HFFc6 (cell line): ENCODE results near the gene CLPTM1. TPM values are rescaled to one million over a fixed set of nuclear protein-coding genes. Genes with fewer than 3 reads are reported as not detected.

Experiments
- DNase-seq: peaks from one replicate; pipeline ENCODE4 v3.0.0-alpha.2; 2018
- H3K27ac Mint-ChIP-seq: 2 replicates; pipeline ENCODE4 v1.8.0; 2020; ENCODE audit warnings: mild to moderate bottlenecking, mixed read lengths
- H3K27me3 Mint-ChIP-seq: 2 replicates; pipeline ENCODE4 v1.8.0; 2021; ENCODE audit warnings: mild to moderate bottlenecking, moderate library complexity, mixed read lengths; ENCODE audit not compliant: insufficient read depth
- H3K36me3 Mint-ChIP-seq: 2 replicates; pipeline ENCODE4 v1.8.0; 2021; ENCODE audit warnings: low read depth, mixed read lengths
- H3K4me1 Mint-ChIP-seq: 2 replicates; pipeline ENCODE4 v1.8.0; 2020; ENCODE audit warnings: low read depth, mixed read lengths
- H3K4me3 Mint-ChIP-seq: 2 replicates; pipeline ENCODE4 v1.8.0; 2020; ENCODE audit warnings: mild to moderate bottlenecking, moderate library complexity, mixed read lengths
- H3K9me3 Mint-ChIP-seq: 2 replicates; pipeline ENCODE4 v1.8.0; 2020; ENCODE audit warnings: mild to moderate bottlenecking, mixed read lengths
- CTCF ChIP-seq: fragments of 200-600 bp; sonication (generic); IDR thresholded peaks from 2 replicates; pipeline ENCODE4 v1.5.0; 2021; ENCODE audit warnings: antibody characterized with exemption, mild to moderate bottlenecking
- total RNA-seq, 6 experiments: library from RNA; stranded (reverse); fragmentation: NEBNext Ultra II Directional; extraction: Animal tissue kit (Norgen Biotek cat#: 25700); gene quantifications; 2 replicates in 1 of 6; 3 replicates in 5 of 6; pipeline ENCODE4 v1.2.3, GENCODE V29; 2021

Gene CLPTM1
- total RNA-seq, 6 experiments from 2014 or later = 160 to 184 (median 172) TPM

DNA sequence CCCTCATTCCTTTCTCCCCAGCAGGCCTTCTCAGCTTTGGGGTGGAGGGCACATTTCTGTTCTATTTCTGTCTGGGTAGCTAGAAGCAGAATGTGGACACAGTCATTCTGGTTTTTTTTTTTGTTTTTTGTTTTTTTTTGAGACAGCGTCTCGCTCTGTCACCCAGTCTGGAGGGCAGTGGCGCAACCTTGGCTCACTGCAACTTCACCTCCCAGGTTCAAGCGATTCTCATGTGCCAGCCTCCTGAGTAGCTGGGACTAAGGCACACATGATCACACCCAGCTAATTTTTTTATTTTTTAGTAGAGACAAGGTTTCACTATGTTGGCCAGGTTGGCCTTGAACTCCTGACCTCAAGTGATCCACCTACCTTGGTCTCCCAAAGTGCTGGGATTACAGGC is 20.3 kb downstream of the CLPTM1 start:
- Mint-ChIP-seq H3K4me1 (no peaks in the 10 kb centered on the region), H3K27ac (no peak overlapping the region), H3K4me3 (no peak overlapping the region), H3K36me3 (peaks cover 4% of the 10 kb centered on the region), H3K9me3 (no peaks in the 10 kb centered on the region), H3K27me3 (no peaks in the 10 kb centered on the region)
- no peak for TF ChIP-seq CTCF
- no peak for DNase-seq

DNA sequence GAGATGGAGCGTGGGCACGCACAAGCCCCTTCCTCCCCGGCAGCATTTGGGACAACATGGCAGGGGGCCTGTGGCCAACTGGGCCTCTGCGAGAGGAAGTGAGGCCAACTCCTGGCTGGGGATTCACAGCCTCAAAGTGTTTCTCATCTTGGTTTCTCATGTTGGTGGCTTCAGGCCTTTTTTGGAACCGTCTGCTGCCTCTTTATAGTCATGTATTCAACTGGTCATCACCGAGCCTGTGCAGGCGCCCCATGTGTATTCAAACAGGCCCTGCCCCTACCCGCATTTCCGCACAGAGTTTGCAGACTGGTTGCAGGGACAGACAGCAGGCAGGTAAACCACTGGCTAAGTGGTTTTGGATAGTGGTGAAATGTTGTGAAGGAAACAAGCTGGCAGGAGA is 28.8 kb downstream of the CLPTM1 start:
- peaks cover 2% of the 10 kb centered on the region; the same call in 1 of the 2 replicates for H3K27me3 Mint-ChIP-seq
- H3K27ac Mint-ChIP-seq = no peak overlapping the region
- no peaks in the 10 kb centered on the region; the same call in 1 of the 2 replicates for H3K36me3 Mint-ChIP-seq
- H3K4me1 Mint-ChIP-seq = no peaks in the 10 kb centered on the region
- H3K4me3 Mint-ChIP-seq = no peak overlapping the region
- no peak for TF ChIP-seq CTCF
- DNase-seq = no peak
- H3K9me3 Mint-ChIP-seq = no peaks in the 10 kb centered on the region

- H3K4me3 Mint-ChIP-seq = no peak overlapping the region
- no peaks in the 10 kb centered on the region for H3K9me3 Mint-ChIP-seq
- H3K27me3 Mint-ChIP-seq = peaks cover 2% of the 10 kb centered on the region; the same call in 1 of the 2 replicates
- H3K4me1 Mint-ChIP-seq = no peaks in the 10 kb centered on the region
- no peak for DNase-seq
- no peaks in the 10 kb centered on the region; the same call in 1 of the 2 replicates for H3K36me3 Mint-ChIP-seq
- TF ChIP-seq CTCF = no peak
- no peak overlapping the region for H3K27ac Mint-ChIP-seq
Measured at GRCh38 chr19:44985445-44985844, 30.3 kb downstream of the CLPTM1 start.

- H3K9me3 Mint-ChIP-seq = no peaks in the 10 kb centered on the region
- H3K4me3 Mint-ChIP-seq = no peak overlapping the region
- DNase-seq = no peak
- TF ChIP-seq CTCF = no peak
- no peaks in the 10 kb centered on the region; the same call in 1 of the 2 replicates for H3K36me3 Mint-ChIP-seq
- H3K27me3 Mint-ChIP-seq = peaks cover 2% of the 10 kb centered on the region; the same call in 1 of the 2 replicates
- H3K4me1 Mint-ChIP-seq = no peaks in the 10 kb centered on the region
- no peak overlapping the region for H3K27ac Mint-ChIP-seq
Measured at GRCh38 chr19:44986389-44986788, 31.2 kb downstream of the CLPTM1 start.

DNA sequence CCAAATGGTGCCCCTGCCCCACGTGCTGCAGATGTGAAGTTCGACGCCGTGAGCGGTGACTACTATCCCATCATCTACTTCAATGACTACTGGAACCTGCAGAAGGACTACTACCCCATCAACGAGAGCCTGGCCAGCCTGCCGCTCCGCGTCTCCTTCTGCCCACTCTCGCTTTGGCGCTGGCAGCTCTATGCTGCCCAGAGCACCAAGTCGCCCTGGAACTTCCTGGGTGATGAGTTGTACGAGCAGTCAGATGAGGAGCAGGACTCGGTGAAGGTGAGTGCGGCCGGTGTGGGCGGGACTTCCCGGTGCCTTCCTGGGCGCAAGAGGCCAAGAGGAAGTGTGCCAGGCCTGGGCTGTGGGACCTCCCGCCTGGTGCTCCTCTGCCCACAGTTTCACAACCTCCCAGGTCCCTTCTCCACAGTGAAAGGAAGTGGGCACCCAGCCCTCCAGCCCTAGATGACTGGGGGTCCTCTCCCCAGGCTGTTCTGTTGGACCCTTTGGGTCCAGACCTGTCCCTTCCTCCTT is 32.0 kb downstream of the CLPTM1 start:
- Mint-ChIP-seq H3K9me3 (no peaks in the 10 kb centered on the region), H3K36me3 (peaks cover 5% of the 10 kb centered on the region; the same call in 1 of the 2 replicates), H3K27me3 (peaks cover 2% of the 10 kb centered on the region; the same call in 1 of the 2 replicates), H3K4me3 (no peak overlapping the region), H3K27ac (no peak overlapping the region), H3K4me1 (no peaks in the 10 kb centered on the region)
- TF ChIP-seq CTCF = no peak
- DNase-seq = no peak

GRCh38 chr19:44988273-44988672 is 33.1 kb downstream of the CLPTM1 start:
- Mint-ChIP-seq H3K27ac (no peak overlapping the region), H3K4me3 (no peak overlapping the region), H3K9me3 (no peaks in the 10 kb centered on the region), H3K36me3 (peaks cover 5% of the 10 kb centered on the region; the same call in 1 of the 2 replicates), H3K4me1 (no peaks in the 10 kb centered on the region), H3K27me3 (peaks cover 2% of the 10 kb centered on the region; the same call in 1 of the 2 replicates)
- no peak for TF ChIP-seq CTCF
- no peak for DNase-seq
